ENCODE data around the gene LSP1. TPM values are rescaled to one million over a fixed set of nuclear protein-coding genes. Genes with fewer than 3 reads are reported as not detected.

Gene LSP1
- total RNA-seq, 1 donor from 2014 or later: not detected

DNA sequence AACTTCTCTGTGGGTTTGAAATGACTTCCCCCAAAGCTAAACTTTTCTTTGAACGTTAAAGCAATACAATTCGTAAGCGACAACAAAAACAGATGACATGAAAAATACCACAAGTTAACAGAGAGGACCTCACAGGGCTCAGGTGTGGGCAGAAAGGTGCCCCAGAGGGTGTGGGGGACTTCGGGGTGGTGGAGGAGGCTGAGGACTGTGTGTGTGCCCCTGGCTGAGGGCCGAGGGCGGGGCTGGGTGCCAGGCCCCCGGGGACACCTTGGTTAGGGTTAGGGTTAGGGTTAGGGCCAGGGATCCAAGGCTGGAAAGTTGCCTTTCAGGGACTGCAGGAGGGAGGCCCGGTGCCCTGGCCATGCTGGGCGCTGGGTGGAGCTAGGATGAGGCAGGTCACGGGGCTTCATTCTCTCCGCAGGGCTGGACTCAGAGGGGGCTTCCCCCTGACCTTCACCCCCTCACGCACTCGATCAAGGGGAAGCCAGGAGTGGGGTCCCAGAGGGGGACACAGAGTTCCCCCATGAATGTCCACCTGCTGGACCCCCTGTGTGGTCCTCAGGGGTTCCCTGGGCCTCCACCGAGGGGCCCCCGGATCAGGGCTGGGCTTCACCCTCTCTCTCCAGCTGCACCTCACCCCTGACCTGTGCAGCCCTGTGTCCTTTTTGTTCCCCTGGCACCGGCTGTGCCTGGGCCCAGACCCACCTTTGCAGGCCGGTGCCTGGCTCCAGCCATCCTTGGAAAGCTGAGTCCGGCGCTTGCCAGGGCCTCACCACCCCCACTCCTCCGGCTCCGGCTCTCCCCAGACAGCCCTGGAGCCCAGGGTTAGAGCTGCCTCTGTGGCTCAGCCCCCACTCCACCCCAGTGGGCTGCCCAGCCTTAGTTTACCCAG is 7.1 kb upstream of the LSP1 start:
- Mint-ChIP-seq H3K36me3 (ENCODE audit: low read depth, unreplicated experiment) (no peaks in the 10 kb centered on the region), H3K27ac (ENCODE audit: unreplicated experiment) (no peak overlapping the region), H3K4me1 (ENCODE audit: unreplicated experiment) (peaks cover 4% of the 10 kb centered on the region), H3K4me3 (ENCODE audit: unreplicated experiment) (no peak overlapping the region), H3K9me3 (ENCODE audit: unreplicated experiment) (no peaks in the 10 kb centered on the region), H3K27me3 (ENCODE audit: unreplicated experiment) (peaks cover 19% of the 10 kb centered on the region)
- no peak for DNase-seq (ENCODE audit: low spot score)
- TF ChIP-seq, protein P1, sequence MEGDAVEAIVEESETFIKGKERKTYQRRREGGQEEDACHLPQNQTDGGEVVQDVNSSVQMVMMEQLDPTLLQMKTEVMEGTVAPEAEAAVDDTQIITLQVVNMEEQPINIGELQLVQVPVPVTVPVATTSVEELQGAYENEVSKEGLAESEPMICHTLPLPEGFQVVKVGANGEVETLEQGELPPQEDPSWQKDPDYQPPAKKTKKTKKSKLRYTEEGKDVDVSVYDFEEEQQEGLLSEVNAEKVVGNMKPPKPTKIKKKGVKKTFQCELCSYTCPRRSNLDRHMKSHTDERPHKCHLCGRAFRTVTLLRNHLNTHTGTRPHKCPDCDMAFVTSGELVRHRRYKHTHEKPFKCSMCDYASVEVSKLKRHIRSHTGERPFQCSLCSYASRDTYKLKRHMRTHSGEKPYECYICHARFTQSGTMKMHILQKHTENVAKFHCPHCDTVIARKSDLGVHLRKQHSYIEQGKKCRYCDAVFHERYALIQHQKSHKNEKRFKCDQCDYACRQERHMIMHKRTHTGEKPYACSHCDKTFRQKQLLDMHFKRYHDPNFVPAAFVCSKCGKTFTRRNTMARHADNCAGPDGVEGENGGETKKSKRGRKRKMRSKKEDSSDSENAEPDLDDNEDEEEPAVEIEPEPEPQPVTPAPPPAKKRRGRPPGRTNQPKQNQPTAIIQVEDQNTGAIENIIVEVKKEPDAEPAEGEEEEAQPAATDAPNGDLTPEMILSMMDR (IDR thresholded peaks at IDR 0.05; ENCODE audit: unreplicated experiment): no peak

DNA sequence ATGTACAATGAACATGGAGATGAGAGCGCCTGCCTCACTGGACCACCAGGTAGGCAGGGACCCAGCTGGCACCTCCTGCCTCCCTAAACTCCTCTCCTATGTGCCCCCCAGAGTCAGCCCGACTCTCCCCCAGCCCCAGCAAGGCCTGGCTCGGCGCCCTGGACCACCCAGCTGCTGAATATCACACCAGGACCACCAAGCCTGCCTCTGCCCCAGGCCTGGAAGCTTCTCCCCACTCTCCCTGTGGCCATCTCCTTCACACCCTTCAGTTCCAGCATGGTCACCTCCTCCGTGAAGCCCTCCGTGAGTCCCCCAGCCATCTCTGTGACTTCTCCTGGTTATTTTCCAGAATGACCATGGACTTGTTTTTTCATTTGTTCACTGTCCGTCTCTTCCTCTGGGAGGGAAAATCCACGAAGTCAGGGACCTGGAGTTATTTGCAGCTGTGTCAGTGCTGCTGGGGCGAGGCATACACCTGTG is 6.4 kb upstream of the LSP1 start:
- peaks cover 4% of the 10 kb centered on the region for H3K4me1 Mint-ChIP-seq (ENCODE audit: unreplicated experiment)
- H3K9me3 Mint-ChIP-seq (ENCODE audit: unreplicated experiment): no peaks in the 10 kb centered on the region
- no peak for DNase-seq (ENCODE audit: low spot score)
- no peak overlapping the region for H3K4me3 Mint-ChIP-seq (ENCODE audit: unreplicated experiment)
- TF ChIP-seq, protein P1 (IDR thresholded peaks at IDR 0.05; ENCODE audit: unreplicated experiment): no peak
- H3K36me3 Mint-ChIP-seq (ENCODE audit: low read depth, unreplicated experiment): no peaks in the 10 kb centered on the region
- H3K27me3 Mint-ChIP-seq (ENCODE audit: unreplicated experiment): peaks cover 19% of the 10 kb centered on the region
- H3K27ac Mint-ChIP-seq (ENCODE audit: unreplicated experiment): no peak overlapping the region

DNA sequence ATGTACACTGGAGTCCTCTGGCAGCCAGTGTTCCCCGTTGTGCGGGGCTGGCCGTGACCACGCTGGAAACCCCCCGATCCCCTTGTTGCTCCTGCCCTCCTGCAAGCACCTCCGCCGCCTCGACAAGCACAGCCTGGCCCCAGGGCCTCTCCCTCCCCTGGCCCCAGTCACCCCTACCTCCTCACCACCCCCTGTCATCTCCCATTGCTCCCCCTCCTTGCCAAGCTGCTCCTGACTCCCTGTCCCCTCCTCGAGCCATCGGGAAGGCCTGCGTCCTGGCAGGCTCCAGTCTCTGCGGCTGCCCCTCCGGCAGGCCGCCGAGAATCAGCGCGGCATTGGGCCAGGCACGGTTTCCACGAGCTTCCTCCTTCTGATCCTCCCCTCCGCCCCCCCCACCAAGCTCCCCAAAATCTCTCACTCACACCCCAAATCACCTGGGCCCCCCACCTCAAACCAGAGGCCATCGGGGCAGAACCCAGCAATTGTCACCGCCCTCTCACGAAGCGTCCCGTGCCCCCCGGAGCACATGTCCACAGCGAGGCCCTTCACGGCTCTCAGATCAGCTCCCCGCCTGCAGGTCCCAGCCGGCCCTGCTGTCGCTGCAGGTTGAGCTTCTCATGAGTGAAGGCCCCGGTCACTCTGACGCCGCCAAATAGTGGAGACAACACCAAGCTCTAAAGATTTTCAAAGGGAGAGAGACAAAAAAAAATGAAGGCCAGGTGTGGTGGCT is 5.7 kb upstream of the LSP1 start:
- no peak for DNase-seq (ENCODE audit: low spot score)
- Mint-ChIP-seq H3K27ac (ENCODE audit: unreplicated experiment) (no peak overlapping the region), H3K36me3 (ENCODE audit: low read depth, unreplicated experiment) (no peaks in the 10 kb centered on the region), H3K9me3 (ENCODE audit: unreplicated experiment) (no peaks in the 10 kb centered on the region), H3K4me3 (ENCODE audit: unreplicated experiment) (no peak overlapping the region), H3K27me3 (ENCODE audit: unreplicated experiment) (peaks cover 21% of the 10 kb centered on the region), H3K4me1 (ENCODE audit: unreplicated experiment) (peaks cover 4% of the 10 kb centered on the region)
- TF ChIP-seq, protein P1 (IDR thresholded peaks at IDR 0.05; ENCODE audit: unreplicated experiment): no peak

DNA sequence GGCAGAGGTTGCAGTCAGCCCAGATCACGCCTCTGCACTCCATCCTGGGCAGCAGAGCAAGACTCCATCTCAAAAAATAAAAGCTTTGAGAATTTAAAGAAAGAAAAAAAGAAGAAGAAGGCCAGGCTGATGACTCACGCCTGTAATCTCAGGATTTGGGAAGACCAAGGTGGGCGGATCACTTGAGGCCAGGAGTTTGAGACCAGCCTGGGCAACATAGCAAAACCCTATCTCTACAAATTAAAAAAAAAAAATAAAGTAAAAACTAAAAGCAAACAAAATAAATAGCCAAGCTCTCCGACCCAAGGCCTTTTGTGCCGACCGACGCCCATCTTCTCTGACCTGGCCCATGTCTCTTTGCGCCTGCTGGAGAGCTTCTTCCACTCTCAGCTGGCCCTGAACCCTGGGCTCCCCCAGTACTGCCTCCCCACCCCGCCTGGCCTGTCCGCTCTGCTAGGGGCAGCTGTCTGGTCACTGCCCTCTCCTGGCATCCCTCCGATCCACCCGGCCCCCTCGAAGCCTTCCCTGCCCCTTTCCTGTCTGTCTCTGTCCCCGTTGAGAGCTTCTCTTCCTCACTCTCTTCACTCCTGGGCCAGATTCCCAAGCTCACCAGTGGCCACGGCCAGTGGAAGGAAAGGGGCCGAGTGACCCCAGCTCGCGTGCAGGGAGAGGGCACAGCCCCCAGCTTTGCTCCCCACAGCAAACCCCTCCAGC is 4.8 kb upstream of the LSP1 start:
- peaks cover 4% of the 10 kb centered on the region for H3K4me1 Mint-ChIP-seq (ENCODE audit: unreplicated experiment)
- DNase-seq (ENCODE audit: low spot score): no peak
- TF ChIP-seq, protein P1 (IDR thresholded peaks at IDR 0.05; ENCODE audit: unreplicated experiment): no peak
- no peaks in the 10 kb centered on the region for H3K9me3 Mint-ChIP-seq (ENCODE audit: unreplicated experiment)
- no peaks in the 10 kb centered on the region for H3K36me3 Mint-ChIP-seq (ENCODE audit: low read depth, unreplicated experiment)
- no peak overlapping the region for H3K4me3 Mint-ChIP-seq (ENCODE audit: unreplicated experiment)
- no peak overlapping the region for H3K27ac Mint-ChIP-seq (ENCODE audit: unreplicated experiment)
- H3K27me3 Mint-ChIP-seq (ENCODE audit: unreplicated experiment): peaks cover 22% of the 10 kb centered on the region
